GM21528 (cell line): ENCODE data around the gene CCDC158.
"Not testable (repeated sequence)": the region's sequence is repeated elsewhere in the genome, so short reads cannot be mapped to it uniquely, and the experiment has no call there.

Experiments used
- ATAC-seq: cut with Tn5 transposase; IDR thresholded peaks from one replicate; pipeline ENCODE4 v1.9.1; 2021; ENCODE audit warnings: mild to moderate bottlenecking, moderate library complexity; ENCODE audit not compliant: unreplicated experiment, low FRiP score

CCDC158 gene

DNA sequence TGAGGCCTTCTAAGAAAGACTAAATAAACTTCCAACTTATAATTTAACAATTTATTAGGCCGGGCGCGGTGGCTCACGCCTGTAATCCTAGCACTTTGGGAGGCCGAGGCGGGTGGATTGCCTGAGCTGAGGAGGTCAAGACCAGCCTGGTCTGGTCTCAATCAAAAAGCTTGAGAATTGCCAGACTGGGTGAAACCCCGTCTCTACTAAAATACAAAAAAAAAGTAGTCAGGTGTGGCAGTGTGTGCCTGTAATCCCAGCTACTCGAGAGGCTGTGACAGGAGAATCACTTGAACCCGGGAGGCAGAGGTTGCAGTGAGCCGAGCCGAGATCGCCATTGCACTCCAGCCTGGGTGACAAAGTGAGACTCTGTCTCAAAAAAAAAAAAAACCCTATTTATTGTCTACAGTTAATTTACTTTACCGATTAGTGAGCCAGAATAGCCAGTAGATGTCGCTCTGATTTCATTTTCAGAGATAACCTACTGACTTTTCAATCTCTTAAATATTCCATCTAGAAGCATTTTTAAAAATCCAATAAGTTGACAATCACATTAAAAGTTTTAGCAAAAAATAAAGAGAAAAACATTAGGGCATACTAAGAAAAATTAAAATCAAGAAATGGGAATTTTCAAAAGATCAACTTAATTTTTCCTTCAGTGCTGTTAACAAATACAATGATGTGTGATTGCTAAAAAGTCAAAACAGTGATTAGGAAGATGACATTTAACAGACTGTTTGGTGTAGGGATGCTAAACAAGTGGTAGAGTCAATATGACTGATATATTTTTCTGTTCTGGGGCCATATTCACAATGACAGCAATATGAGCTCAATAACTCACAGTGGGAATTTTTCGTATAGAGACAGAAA is 9.8 kb upstream of the CCDC158 start:
- no peak for ATAC-seq

- ATAC-seq, result no peak
These were observed 8.7 kb upstream of the CCDC158 start for GRCh38 chr4:76429636-76430035.

DNA sequence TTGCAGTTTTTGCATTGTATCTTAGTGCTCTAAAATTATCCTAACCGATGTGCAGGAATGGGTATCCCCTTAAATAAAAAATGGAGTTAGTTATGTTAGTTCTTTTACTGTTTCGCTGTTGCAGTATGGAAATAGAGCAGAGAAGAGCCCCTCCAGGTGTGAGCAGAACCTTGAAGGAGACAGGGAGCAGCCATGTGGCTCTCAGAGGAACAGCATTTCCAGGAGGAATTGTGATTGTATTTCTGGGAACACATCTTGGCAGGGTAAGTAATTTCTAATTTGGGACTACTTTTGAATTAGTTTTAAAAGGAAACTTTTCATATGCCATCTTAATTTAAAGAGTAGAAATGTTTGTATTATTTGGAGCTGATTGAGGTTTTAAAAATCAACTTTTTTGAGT is 5.3 kb upstream of the CCDC158 start:
- ATAC-seq, result no peak

- not testable (repeated sequence) for ATAC-seq
These were observed 2.2 kb upstream of the CCDC158 start for GRCh38 chr4:76423159-76423558.

DNA sequence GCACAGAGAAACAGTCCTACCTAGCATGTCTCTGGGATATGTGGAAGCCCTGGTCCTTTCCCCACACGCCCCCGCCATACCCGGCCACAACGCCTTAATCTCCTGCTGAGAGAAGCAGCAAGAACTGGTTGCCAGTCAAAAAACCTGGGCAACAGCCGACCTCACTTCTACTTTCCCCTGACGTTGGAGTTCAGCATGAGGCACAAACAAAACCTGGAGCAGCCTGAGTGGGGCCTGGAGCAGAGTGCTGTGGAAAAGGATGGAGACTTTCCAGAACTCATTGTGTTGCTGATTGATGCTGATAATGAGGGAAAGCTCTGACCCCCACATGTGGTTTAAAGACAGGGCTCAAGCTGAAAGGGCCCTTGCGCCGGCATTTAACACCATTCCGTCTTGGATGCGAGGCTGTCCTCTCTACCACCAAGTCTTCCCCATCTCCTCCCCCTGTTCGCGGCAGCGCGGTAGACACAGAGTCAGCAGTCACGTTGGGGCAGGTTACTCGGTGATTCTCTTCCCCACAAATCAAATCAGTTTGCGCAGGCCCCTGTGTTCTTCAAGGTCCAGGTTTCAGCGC is 666 bp downstream of the CCDC158 start:
- no peak for ATAC-seq

DNA sequence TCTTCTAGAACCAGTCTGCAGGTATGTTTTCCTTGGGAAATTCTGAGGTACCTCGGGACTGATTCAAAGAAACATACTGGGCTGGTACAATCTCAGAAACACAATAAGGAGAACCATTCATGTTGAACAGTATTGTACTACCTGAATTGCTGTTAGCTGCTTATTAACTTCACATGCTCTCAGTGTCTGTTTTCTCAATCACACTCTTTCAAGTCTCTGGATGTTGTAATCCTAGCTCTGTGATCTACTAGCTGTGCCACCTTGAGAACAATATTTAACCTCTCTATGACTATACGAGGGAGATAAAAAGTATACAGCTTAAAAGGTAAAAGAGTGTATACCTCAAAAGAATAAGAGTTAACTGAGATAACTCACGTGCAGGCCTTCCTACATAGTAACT is 10.3 kb downstream of the CCDC158 start:
- no peak for ATAC-seq

- no peak for ATAC-seq
These were observed 13.4 kb downstream of the CCDC158 start for GRCh38 chr4:76407440-76408119.

DNA sequence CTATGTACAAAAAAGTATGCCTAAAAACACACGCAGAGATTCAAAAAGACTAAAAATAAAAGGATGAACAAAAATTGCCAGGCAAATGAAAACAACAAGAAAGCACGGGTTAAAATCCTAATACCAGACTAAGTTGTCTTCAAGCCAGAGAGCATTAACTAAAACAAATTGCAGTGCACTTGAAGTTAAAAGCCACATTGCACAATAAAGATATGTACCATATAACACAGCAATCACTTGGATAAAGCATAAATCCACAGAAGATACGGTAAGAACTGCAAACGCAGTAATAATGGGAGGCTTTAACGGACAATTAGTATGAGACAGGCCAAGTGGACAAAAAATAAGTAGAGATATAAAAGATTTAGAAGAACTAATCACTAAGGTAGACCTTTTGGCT is 14.9 kb downstream of the CCDC158 start:
- ATAC-seq, result no peak

DNA sequence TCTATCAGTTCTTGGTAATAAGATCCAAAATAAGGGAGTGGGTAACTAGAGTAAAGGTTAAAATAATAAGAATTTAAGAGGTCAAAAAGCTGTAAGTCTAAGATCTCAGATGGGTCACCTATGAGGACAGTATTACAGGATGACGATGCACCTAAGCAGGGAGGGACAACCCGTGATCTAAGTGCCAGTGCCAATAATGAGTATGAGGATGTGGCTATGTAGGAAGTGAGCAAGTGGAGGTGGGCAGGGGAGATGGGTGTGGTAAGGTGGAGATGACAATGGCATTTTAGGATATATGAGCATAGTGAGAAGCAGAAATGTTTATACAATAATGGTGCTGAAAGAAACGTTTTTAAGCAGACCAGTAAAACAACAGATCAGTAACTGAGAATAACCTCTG is 19.3 kb downstream of the CCDC158 start:
- no peak for ATAC-seq

DNA sequence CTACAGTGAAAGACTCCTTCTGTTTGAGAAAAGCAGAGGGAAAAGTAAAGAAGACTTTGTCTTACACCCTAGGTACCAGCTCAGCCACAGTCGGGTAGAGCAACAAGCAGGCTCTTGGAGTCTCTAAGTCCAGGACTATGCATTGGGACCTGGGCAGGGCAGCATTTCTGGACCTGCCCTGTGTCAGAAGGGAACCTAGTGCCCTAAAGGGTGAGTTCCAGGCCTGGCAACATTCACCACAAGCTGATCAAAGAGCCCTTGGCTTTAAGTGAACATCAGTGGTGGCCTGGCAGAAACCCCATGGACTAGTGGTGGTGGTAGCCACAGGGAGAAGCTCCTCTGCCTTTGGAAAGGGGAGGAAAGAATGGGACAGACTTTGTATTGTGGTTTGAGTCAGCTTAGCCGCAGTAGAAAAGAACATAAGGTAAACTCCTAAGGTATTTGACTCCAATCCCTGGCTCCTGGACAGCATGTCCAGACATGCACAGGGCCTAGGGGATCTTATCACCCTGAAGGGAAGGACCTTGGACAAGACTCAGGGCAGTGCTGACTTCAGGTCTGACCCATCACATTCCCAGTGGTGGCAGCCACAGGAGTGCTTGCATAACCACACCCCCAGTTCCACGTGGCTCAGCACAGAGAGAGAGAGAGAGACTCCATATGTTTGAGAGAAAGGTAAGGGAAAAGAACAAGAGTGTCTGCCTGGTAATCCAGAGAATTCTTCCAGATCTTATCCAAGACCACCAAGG is 32.6 kb downstream of the CCDC158 start:
- ATAC-seq, result no peak

GRCh38 chr4:76386566-76387305 is 34.2 kb downstream of the CCDC158 start:
- no peak for ATAC-seq

DNA sequence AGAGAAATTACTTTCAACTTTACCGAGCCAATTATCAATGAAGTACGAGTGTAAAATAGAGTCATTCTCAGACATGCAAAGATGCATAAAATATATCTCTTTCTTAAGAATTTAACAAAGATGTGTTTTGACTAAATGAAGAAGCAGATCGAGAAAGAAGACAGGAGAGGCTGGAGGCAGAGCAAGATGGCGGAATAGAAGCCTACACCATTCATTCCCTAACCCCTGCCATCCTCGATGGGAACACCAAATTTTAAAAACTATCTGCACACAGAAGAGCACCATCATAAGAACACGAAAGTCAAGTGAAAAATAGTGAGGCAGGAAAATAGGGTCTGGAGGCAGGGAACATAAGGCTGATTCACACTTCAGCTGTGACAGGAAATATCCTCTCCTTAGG is 35.0 kb downstream of the CCDC158 start:
- no peak for ATAC-seq

GRCh38 chr4:76384052-76384451 is 36.9 kb downstream of the CCDC158 start:
- no peak for ATAC-seq

- ATAC-seq, result no peak
These were observed 37.9 kb downstream of the CCDC158 start for GRCh38 chr4:76383001-76383400.

DNA sequence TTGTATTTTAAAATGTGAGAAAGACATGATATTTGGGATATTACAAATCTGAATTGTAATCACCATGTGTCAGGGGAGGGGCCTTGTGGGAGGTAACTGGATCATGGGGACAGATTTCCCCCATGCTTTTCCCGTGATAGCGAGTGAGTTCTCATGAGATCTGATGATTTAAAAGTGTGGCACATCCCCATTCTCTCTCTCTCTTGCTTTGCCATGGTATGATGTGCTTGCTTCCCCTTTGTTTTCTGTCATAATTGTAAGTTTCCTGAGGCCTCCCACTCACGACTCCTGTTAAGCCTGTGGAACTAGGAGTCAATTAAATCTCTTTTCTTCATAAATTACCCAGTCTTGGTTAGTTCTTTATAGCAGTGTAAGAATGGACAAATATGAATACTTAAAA is 39.0 kb downstream of the CCDC158 start:
- no peak for ATAC-seq

- no peak for ATAC-seq
These were observed 40.4 kb downstream of the CCDC158 start for GRCh38 chr4:76380561-76380960.

- ATAC-seq, result no peak
These were observed 43.0 kb downstream of the CCDC158 start for GRCh38 chr4:76377911-76378310.

- no peak for ATAC-seq
These were observed 43.5 kb downstream of the CCDC158 start for GRCh38 chr4:76377481-76377901.

DNA sequence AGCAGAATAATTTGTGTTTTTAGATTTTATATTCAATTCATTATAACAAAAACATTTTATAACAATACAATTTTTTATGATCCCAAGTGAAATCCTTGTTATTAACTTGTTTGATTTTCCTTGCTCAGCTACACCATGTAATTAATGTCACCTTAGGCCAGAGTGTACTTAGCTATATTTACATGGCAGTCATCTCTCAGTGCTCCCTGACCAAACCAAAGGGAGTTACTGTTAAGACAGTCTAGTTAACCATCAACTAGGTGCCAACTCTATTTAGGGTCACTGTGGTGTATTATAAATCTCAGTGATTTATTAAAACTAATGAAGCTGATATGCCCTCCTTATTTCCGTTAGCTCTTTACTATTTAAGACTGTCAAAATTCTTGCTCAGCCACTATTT is 44.4 kb downstream of the CCDC158 start:
- no peak for ATAC-seq

- ATAC-seq, result no peak
These were observed 45.2 kb downstream of the CCDC158 start for GRCh38 chr4:76375703-76376102.
